CD8-positive, alpha-beta memory T cell (primary cell): Measurements from ENCODE around the gene KMT2A. TPM values are rescaled to one million over a fixed set of nuclear protein-coding genes. Genes with fewer than 3 reads are reported as not detected.
"Not testable (repeated sequence)": the region's sequence is repeated elsewhere in the genome, so short reads cannot be mapped to it uniquely, and the experiment has no call there.

Experiments
- CTCF ChIA-PET: fragments of 350-600 bp; sonication (Branson Sonifier 250); formaldehyde crosslinking; loops from one replicate; lab custom pipeline; 2021; ENCODE audit warnings: antibody characterized with exemption; lab: Charles Lee
- POLR2A ChIA-PET: fragments of 350-600 bp; sonication (Branson Sonifier 250); formaldehyde crosslinking; loops from one replicate; lab custom pipeline; 2021; ENCODE audit warnings: antibody characterized with exemption; lab: Charles Lee
- DNase-seq, 5 donors: peaks; one replicate each; pipeline versions ENCODE4 v3.0.0 to v3.0.0-alpha.2; 2020 to 2022; ENCODE audit warnings: mixed read lengths in 1 of 5
- H3K27ac ChIP-seq: one replicate; pipeline ENCODE4 v1.7.0; 2013; ENCODE audit warnings: low read depth, mild to moderate bottlenecking, low read length, moderate library complexity
- H3K27me3 ChIP-seq: 2 replicates; pipeline ENCODE4 v1.7.0; 2013; ENCODE audit warnings: low read length, mild to moderate bottlenecking; ENCODE audit not compliant: insufficient read depth, poor library complexity, severe bottlenecking
- H3K36me3 ChIP-seq: 2 replicates; pipeline ENCODE4 v1.7.0; 2013; ENCODE audit warnings: mild to moderate bottlenecking, low read length, moderate library complexity; ENCODE audit not compliant: insufficient read depth
- H3K4me1 ChIP-seq: 2 replicates; pipeline ENCODE4 v1.7.0; 2013; ENCODE audit warnings: mild to moderate bottlenecking, low read length, moderate library complexity; ENCODE audit not compliant: insufficient read depth
- H3K4me3 ChIP-seq: 2 replicates; pipeline ENCODE4 v1.7.0; 2013; ENCODE audit warnings: mild to moderate bottlenecking, low read length
- H3K9me3 ChIP-seq: 2 replicates; pipeline ENCODE4 v1.7.0; 2013; ENCODE audit warnings: mild to moderate bottlenecking, low read length
- H3K27ac Mint-ChIP-seq, 8 donors: one replicate each; pipeline ENCODE4 v1.8.0; 2020 to 2021; ENCODE audit warnings: mixed read lengths in 8 of 8, mild to moderate bottlenecking in 6 of 8, inconsistent platforms in 3 of 8, moderate library complexity in 3 of 8
- H3K27me3 Mint-ChIP-seq, 2 donors: one replicate each; pipeline ENCODE4 v1.8.0; 2020 to 2021; ENCODE audit warnings: mixed read lengths in 2 of 2, mild to moderate bottlenecking in 1 of 2, moderate library complexity in 1 of 2
- H3K36me3 Mint-ChIP-seq, 3 donors: one replicate each; pipeline ENCODE4 v1.8.0; 2020 to 2021; ENCODE audit warnings: mixed read lengths in 3 of 3, inconsistent platforms in 1 of 3, mild to moderate bottlenecking in 1 of 3
- H3K4me1 Mint-ChIP-seq, 3 donors: one replicate each; pipeline ENCODE4 v1.8.0; 2020 to 2021; ENCODE audit warnings: mixed read lengths in 3 of 3, inconsistent platforms in 1 of 3, mild to moderate bottlenecking in 1 of 3
- H3K4me3 Mint-ChIP-seq, 7 donors: one replicate each; pipeline ENCODE4 v1.8.0; 2020 to 2021; ENCODE audit warnings: mixed read lengths in 7 of 7, mild to moderate bottlenecking in 6 of 7, moderate library complexity in 4 of 7, inconsistent platforms in 2 of 7
- H3K9me3 Mint-ChIP-seq, 5 donors: one replicate each; pipeline ENCODE4 v1.8.0; 2020 to 2022; ENCODE audit warnings: mixed read lengths in 5 of 5, mild to moderate bottlenecking in 3 of 5, moderate library complexity in 2 of 5, inconsistent platforms in 1 of 5
- polyA plus RNA-seq: library from polyadenylated mRNA; unstranded; fragments of 300-500 nt; fragmentation: Illumina TruSeq; gene quantifications from one replicate; pipeline ENCODE4 v1.2.3, GENCODE V29; 2021
- total RNA-seq, 2 experiments: library from RNA; stranded (reverse); gene quantifications; one replicate each; pipeline ENCODE4 v1.2.3, GENCODE V29; 2021

KMT2A gene
- total and polyA plus RNA-seq, 3 experiments from 2014 or later, result 40.5 to 80.6 (median 80.0) TPM

GRCh38 chr11:118560806-118561205 lies 124.5 kb downstream of the KMT2A start:
- Histone ChIP-seq H3K9me3 (no peaks in the 10 kb centered on the region), H3K27me3 (no peaks in the 10 kb centered on the region), H3K36me3 (peaks cover 6% of the 10 kb centered on the region), H3K4me3 (no peak overlapping the region), H3K4me1 (no peaks in the 10 kb centered on the region), H3K27ac (no peak overlapping the region)
- no peaks in the 10 kb centered on the region for H3K27me3 Mint-ChIP-seq
- DNase-seq, result no peak
- H3K4me3 Mint-ChIP-seq, result peak overlapping the region in 1 of 7 donors; percentile 31
- H3K4me1 Mint-ChIP-seq, result peaks cover 14 to 25% (median 23%) of the 10 kb centered on the region in 3 donors
- POLR2A ChIA-PET, result no interaction called here
- no peak overlapping the region for H3K27ac Mint-ChIP-seq
- peaks cover 3 to 37% (median 10%) of the 10 kb centered on the region in 3 donors for H3K36me3 Mint-ChIP-seq
- H3K9me3 Mint-ChIP-seq, result no peaks in the 10 kb centered on the region
- CTCF ChIA-PET, result no interaction called here

DNA sequence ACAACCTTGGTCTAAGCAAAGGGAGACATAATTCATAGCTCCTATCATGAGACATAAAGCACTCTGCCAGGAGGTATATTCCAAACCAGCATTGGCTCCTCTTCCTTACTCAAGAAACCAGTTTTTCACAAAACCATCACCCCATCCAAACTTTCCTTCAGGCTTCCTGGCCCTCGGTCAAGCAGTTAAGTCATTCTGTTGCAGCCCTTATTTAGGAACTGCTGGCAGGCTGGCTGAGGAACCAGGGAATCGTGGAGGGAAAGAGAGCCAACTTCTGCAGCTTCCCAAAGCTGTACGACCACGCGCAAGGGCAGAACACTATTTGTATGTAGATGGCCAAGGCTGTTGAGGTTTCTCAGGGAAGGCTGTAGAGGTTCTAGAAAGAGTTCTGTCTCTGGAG lies 128.8 kb downstream of the KMT2A start:
- no peak overlapping the region for H3K27ac ChIP-seq
- Mint-ChIP-seq H3K4me1 (peaks cover 18 to 29% (median 27%) of the 10 kb centered on the region in 3 donors), H3K27ac (peak overlapping the region in 7 of 8 donors; percentile 61 to 91 (median 84)), H3K36me3 (peaks cover 0 to 12% (median 6%) of the 10 kb centered on the region in 3 donors), H3K9me3 (no peaks in the 10 kb centered on the region), H3K4me3 (peak overlapping the region; percentile 64 to 97 (median 77)), H3K27me3 (no peaks in the 10 kb centered on the region)
- H3K27me3 ChIP-seq, result no peaks in the 10 kb centered on the region
- CTCF ChIA-PET, result interaction anchor here (1.1 kb wide), 1 partner anchor 18 kb away, joined by 3 read pairs; no protein-coding TSS in a partner anchor
- no peaks in the 10 kb centered on the region for H3K9me3 ChIP-seq
- POLR2A ChIA-PET, result no interaction called here
- no peaks in the 10 kb centered on the region for H3K4me1 ChIP-seq
- DNase-seq, result no peak
- no peaks in the 10 kb centered on the region for H3K36me3 ChIP-seq
- no peak overlapping the region for H3K4me3 ChIP-seq

- Histone ChIP-seq H3K4me1 (peaks cover 23% of the 10 kb centered on the region), H3K27ac (no peak overlapping the region), H3K27me3 (no peaks in the 10 kb centered on the region), H3K4me3 (no peak overlapping the region), H3K36me3 (no peaks in the 10 kb centered on the region), H3K9me3 (no peaks in the 10 kb centered on the region)
- H3K36me3 Mint-ChIP-seq, result peaks cover 0 to 18% (median 1%) of the 10 kb centered on the region in 3 donors
- no peak for DNase-seq
- peak overlapping the region in 1 of 8 donors; percentile 47 for H3K27ac Mint-ChIP-seq
- no peaks in the 10 kb centered on the region for H3K9me3 Mint-ChIP-seq
- H3K4me1 Mint-ChIP-seq, result peaks cover 36 to 43% (median 42%) of the 10 kb centered on the region in 3 donors
- ChIA-PET CTCF (interaction anchor here (0.5 to 1.9 kb wide), 4 partner anchors 9 to 415 kb away, joined by 3 to 4 read pairs (median 3); no protein-coding TSS in a partner anchor), POLR2A (interaction anchor here (0.6 kb wide), 1 partner anchor 173 kb away, joined by 5 read pairs; no protein-coding TSS in a partner anchor)
- H3K4me3 Mint-ChIP-seq, result peak overlapping the region in 3 of 7 donors; percentile 19 to 41 (median 34)
- H3K27me3 Mint-ChIP-seq, result no peaks in the 10 kb centered on the region
Measured at GRCh38 chr11:118569670-118570069, 133.4 kb downstream of the KMT2A start.

DNA sequence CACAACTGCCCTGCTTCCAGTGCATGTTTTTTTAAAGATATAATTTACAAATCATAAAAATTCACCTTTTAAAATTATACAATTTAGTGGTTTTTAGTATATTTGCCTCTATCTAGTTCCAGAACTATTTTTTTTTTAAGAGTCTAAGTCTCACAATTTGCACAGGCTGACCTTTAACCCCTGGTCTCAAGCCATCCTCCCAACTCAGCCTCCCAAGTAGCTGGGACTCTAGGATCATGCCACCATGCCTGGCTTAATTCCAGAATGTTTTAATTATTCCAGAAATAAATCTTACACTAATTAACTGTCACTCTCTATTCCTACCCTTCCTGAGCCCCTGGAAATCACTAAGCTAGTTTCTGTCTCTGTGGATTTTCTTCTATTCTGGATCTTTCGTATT lies 134.5 kb downstream of the KMT2A start:
- no peaks in the 10 kb centered on the region for H3K36me3 ChIP-seq
- H3K4me1 Mint-ChIP-seq, result peaks cover 39 to 43% (median 43%) of the 10 kb centered on the region in 3 donors
- H3K4me1 ChIP-seq, result peaks cover 33% of the 10 kb centered on the region
- no peaks in the 10 kb centered on the region for H3K27me3 ChIP-seq
- H3K27me3 Mint-ChIP-seq, result no peaks in the 10 kb centered on the region
- H3K4me3 ChIP-seq, result no peak overlapping the region
- peaks cover 0 to 22% (median 1%) of the 10 kb centered on the region in 3 donors for H3K36me3 Mint-ChIP-seq
- H3K4me3 Mint-ChIP-seq, result peak overlapping the region in 4 of 7 donors; percentile 87 to 97 (median 96)
- H3K9me3 ChIP-seq, result no peaks in the 10 kb centered on the region
- peak overlapping the region in 7 of 8 donors; percentile 89 to 99 (median 98) for H3K27ac Mint-ChIP-seq
- no peak overlapping the region for H3K27ac ChIP-seq
- DNase-seq, result no peak
- no peaks in the 10 kb centered on the region for H3K9me3 Mint-ChIP-seq
- CTCF ChIA-PET, result interaction anchor here (1.9 kb wide), 1 partner anchor 24 kb away, joined by 4 read pairs; no protein-coding TSS in a partner anchor
- POLR2A ChIA-PET, result interaction anchor here (0.6 kb wide), 1 partner anchor 78 kb away, joined by 3 read pairs; no protein-coding TSS in a partner anchor

DNA sequence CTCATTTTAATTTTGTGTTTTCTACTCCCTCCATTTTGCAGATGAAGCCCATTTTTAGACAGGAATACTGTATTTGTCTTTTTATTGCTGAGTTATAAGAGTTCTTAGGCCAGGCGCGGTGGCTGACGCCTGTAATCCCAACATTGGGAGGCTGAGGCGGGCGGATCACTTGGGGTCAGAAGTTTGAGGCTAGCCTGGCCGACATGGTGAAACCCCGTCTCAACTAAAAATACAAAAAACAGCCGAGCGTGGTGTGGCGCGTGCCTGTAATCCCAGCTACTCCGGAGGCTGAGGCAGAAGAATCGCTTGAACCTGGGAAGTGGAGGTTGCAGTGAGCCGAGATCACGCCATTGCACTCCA lies 135.4 kb downstream of the KMT2A start:
- H3K4me3 ChIP-seq, result peak overlapping the region; percentile 83
- H3K9me3 Mint-ChIP-seq, result not testable (repeated sequence)
- POLR2A ChIA-PET, result interaction anchor here (0.8 to 1.5 kb wide), 3 partner anchors 173 to 305 kb away, joined by 3 to 9 read pairs (median 5); partner anchors contain the start of gene DDX6

DNA sequence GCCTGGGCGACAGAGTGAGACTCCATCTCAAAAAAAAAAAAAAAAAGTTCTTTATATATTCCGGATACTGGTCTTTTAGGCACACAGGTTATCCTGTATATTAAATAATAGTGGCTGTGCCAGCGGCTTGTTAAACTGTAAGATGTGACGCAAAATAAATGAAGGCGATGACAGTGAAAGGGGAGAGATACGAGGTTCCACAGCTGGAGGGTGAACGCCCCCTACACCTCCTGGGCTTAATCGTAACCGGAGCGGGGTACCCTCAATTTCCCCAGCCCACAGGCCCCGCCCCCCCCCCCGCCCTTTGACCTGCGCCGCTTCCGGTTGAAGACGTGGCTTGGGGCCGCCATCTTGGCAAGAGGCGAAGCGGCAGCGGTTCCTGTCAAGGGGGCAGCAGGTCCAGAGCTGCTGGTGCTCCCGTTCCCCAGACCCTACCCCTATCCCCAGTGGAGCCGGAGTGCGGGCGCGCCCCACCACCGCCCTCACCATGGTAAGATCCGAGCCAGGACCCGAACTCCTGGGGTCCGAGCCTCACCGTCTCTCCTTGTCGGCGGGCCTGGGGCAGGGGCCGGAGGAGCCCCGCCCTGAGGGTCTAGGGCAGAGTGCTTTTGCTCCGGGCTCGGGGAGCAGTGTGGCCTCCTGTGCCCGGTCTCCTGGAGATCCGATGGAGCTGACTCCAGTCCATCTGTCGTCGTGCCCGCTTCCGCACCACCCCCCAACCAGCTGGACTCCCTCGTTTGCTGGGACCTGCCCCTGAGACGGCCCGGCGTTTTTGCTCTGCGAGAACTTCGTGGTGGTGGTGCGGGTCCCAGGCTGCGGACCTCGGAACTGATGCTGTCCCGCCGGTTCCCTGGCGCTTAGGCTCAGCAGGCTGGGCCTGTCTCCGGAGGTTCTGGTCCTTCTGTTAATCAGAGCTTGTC lies 136.0 kb downstream of the KMT2A start, which contains the start of gene ARCN1:
TSS of gene ARCN1 (plus strand) at position 349 of the 920 bp plus-strand sequence. CDS start at position 488, 139 bp downstream.
- H3K27me3 Mint-ChIP-seq, result no peaks in the 10 kb centered on the region
- Histone ChIP-seq H3K9me3 (no peaks in the 10 kb centered on the region), H3K4me3 (peak within 1 kb of the TSS; percentile 83), H3K4me1 (peaks cover 43% of the 10 kb centered on the region), H3K27ac (peak within 1 kb of the TSS; percentile 98), H3K36me3 (no peaks in the 10 kb centered on the region), H3K27me3 (no peaks in the 10 kb centered on the region)
- POLR2A ChIA-PET, result interaction anchor here (0.8 to 1.5 kb wide), 5 partner anchors 35 to 304 kb away, joined by 3 to 9 read pairs (median 4); partner anchors contain the start of genes DDX6, PHLDB1 and TMEM25
- H3K9me3 Mint-ChIP-seq, result no peaks in the 10 kb centered on the region
- H3K4me1 Mint-ChIP-seq, result peaks cover 46 to 55% (median 53%) of the 10 kb centered on the region in 3 donors
- H3K27ac Mint-ChIP-seq, result peak within 1 kb of the TSS; percentile 89 to 99 (median 98)
- DNase-seq, result peak; percentile 69 to 88 (median 78)
- peaks cover 0 to 32% (median 0%) of the 10 kb centered on the region in 3 donors for H3K36me3 Mint-ChIP-seq
- H3K4me3 Mint-ChIP-seq, result peak within 1 kb of the TSS; percentile 87 to 99 (median 96)
- CTCF ChIA-PET, result interaction anchor here (1.0 to 1.5 kb wide), 4 partner anchors 11 to 39 kb away, joined by 3 to 4 read pairs (median 3); partner anchors contain the start of gene PHLDB1

More for the DNA sequence above, 135.4 kb downstream of the KMT2A start:
- H3K27me3 Mint-ChIP-seq, DNase-seq, H3K27me3 ChIP-seq, H3K36me3 ChIP-seq, H3K9me3 ChIP-seq: not testable (repeated sequence)
- CTCF ChIA-PET, result interaction anchor here (1.0 to 1.4 kb wide), 2 partner anchors 12 to 15 kb away, joined by 3 to 4 read pairs; no protein-coding TSS in a partner anchor
- peaks cover 39% of the 10 kb centered on the region for H3K4me1 ChIP-seq
- H3K27ac ChIP-seq, result peak overlapping the region; percentile 98
- Mint-ChIP-seq H3K4me3 (peak overlapping the region; percentile 87 to 99 (median 96)), H3K4me1 (peaks cover 43 to 48% (median 47%) of the 10 kb centered on the region in 3 donors), H3K27ac (peak overlapping the region; percentile 89 to 99 (median 98)), H3K36me3 (peaks cover 0 to 27% (median under 1%) of the 10 kb centered on the region in 3 donors)

DNA sequence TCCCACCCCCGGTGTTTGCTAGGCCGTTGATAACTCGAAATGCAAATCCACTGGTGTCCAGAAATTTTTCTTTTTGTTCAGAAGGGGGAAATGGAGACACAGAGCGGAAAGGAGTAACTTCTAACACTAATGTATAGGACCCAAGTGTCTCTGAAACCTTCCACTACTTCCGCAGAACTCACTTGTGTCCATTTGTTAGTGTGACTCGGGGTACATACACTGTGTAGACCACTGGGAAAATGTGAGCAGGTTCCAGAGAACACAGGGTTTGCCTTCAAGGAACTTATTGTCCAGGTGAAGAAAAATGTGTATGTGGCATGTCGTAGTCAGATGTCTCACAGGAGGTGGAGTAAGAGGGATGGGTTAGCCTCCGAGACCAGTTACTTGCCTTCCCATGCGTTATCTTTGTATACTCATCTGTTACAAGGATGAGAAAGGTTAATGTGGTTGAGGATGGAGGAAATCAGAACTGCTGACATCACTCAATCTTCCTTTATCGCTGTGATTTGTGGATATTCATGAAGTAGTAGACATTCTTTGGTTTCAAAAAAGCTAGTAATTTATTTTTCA lies 136.8 kb downstream of the KMT2A start:
- peaks cover 50 to 61% (median 58%) of the 10 kb centered on the region in 3 donors for H3K4me1 Mint-ChIP-seq

More for the DNA sequence above, 136.8 kb downstream of the KMT2A start:
- DNase-seq, result peak in 3 of 5 donors; percentile 9 to 32 (median 22)
- H3K4me1 ChIP-seq, result peaks cover 47% of the 10 kb centered on the region
- peak overlapping the region; percentile 89 to 99 (median 98) for H3K27ac Mint-ChIP-seq
- ChIA-PET CTCF (interaction anchor here (0.7 to 1.5 kb wide), 3 partner anchors 34 to 54 kb away, joined by 3 read pairs; partner anchors contain the start of gene PHLDB1), POLR2A (interaction anchor here (0.6 to 1.5 kb wide), 4 partner anchors 34 to 217 kb away, joined by 3 to 9 read pairs (median 4); partner anchors contain the start of genes DDX6, PHLDB1 and TMEM25)
- peak overlapping the region; percentile 98 for H3K27ac ChIP-seq
- H3K36me3 Mint-ChIP-seq, result peaks cover 0 to 37% (median 0%) of the 10 kb centered on the region in 3 donors
- H3K4me3 Mint-ChIP-seq, result peak overlapping the region; percentile 87 to 99 (median 96)
- H3K27me3 Mint-ChIP-seq, result no peaks in the 10 kb centered on the region
- no peaks in the 10 kb centered on the region for H3K9me3 Mint-ChIP-seq
- no peaks in the 10 kb centered on the region for H3K27me3 ChIP-seq
- no peaks in the 10 kb centered on the region for H3K36me3 ChIP-seq
- no peaks in the 10 kb centered on the region for H3K9me3 ChIP-seq
- peak overlapping the region; percentile 83 for H3K4me3 ChIP-seq
